Activated CD4-positive, alpha-beta T cell treated with anti-CD3 and anti-CD28 coated beads, Interleukin-2, amount 10 ng/mL, durations not matched to agents 24 days and 14 days (primary cell): ENCODE results near the gene KDM2B. TPM values are rescaled to one million over a fixed set of nuclear protein-coding genes. Genes with fewer than 3 reads are reported as not detected.

Experiments used
- DNase-seq: peaks from one replicate; pipeline ENCODE4 v3.0.0; 2022
- H3K27ac Mint-ChIP-seq: one replicate; pipeline ENCODE4 v1.8.0; 2022; ENCODE audit warnings: mild to moderate bottlenecking, mixed read lengths
- H3K27me3 Mint-ChIP-seq: one replicate; pipeline ENCODE4 v1.8.0; 2022; ENCODE audit warnings: mixed read lengths
- H3K36me3 Mint-ChIP-seq: one replicate; pipeline ENCODE4 v1.8.0; 2022; ENCODE audit warnings: low read depth, mild to moderate bottlenecking, mixed read lengths
- H3K4me1 Mint-ChIP-seq: one replicate; pipeline ENCODE4 v1.8.0; 2021; ENCODE audit warnings: mixed read lengths
- H3K4me3 Mint-ChIP-seq: one replicate; pipeline ENCODE4 v1.8.0; 2022; ENCODE audit warnings: mild to moderate bottlenecking, moderate library complexity, mixed read lengths
- H3K9me3 Mint-ChIP-seq: one replicate; pipeline ENCODE4 v1.8.0; 2021; ENCODE audit warnings: mixed read lengths
- intact Hi-C: fragments of 100-400 bp; cut with micrococcal nuclease; formaldehyde crosslinking; loops from one replicate; pipeline ENCODE4 v1.15.1; 2023
- total RNA-seq: library from RNA; stranded (reverse); gene quantifications from 2 replicates; pipeline ENCODE4 v1.2.3, GENCODE V29; 2022

KDM2B gene
- total RNA-seq, 1 donor from 2014 or later, result 60.7 TPM

DNA sequence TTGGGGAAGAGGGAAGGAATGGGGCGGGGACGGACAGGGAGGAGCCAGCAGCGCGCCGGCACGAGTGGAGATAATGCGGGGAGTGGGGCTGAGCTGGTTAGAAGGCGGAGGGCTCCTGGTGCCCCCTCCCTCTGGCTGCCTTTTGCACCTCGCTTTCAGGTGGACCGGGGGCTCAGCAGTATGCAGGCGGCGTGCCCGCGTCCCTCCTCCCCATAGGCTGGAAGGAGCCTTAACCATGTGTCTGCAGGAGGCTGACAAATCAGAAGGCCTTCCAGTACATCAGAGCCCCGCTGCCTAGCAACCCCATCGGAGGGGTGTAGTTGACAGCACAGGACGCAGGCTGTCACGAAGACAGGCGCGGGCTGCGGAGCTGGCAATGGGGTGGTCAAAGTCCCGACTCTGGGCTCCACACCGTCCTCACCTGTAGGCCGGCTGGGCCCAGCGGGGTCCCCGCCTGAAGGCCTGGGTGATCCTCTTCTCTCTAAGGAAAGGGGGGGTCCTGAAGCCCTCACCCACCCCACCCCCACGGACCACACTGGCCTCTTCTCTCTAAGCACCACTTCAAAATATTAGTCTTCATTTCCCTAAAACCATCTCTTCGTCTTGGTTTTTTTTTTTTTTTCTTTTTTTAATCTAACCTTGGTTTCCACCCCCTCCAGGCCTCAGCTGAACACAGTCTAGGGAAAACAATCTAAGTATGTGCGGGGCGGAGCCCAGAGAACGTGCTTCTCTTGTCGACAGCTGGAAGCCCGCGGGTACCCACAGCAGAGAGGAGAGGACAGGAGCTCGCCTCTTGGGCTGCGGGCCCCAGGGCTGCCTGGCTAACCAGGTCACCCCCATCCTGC lies 44.5 kb downstream of the KDM2B start:
- no peaks in the 10 kb centered on the region for H3K9me3 Mint-ChIP-seq
- peaks cover 38% of the 10 kb centered on the region for H3K4me1 Mint-ChIP-seq
- peak; percentile 62 for DNase-seq
- peak overlapping the region; percentile 82 for H3K4me3 Mint-ChIP-seq
- peaks cover 17% of the 10 kb centered on the region for H3K36me3 Mint-ChIP-seq
- intact Hi-C loops, result loop anchor here (2.0 kb wide), 1 partner anchor 45 kb away; the partner anchor contains the start of gene KDM2B
- H3K27ac Mint-ChIP-seq, result peak overlapping the region; percentile 72
- H3K27me3 Mint-ChIP-seq, result peaks cover 1% of the 10 kb centered on the region

DNA sequence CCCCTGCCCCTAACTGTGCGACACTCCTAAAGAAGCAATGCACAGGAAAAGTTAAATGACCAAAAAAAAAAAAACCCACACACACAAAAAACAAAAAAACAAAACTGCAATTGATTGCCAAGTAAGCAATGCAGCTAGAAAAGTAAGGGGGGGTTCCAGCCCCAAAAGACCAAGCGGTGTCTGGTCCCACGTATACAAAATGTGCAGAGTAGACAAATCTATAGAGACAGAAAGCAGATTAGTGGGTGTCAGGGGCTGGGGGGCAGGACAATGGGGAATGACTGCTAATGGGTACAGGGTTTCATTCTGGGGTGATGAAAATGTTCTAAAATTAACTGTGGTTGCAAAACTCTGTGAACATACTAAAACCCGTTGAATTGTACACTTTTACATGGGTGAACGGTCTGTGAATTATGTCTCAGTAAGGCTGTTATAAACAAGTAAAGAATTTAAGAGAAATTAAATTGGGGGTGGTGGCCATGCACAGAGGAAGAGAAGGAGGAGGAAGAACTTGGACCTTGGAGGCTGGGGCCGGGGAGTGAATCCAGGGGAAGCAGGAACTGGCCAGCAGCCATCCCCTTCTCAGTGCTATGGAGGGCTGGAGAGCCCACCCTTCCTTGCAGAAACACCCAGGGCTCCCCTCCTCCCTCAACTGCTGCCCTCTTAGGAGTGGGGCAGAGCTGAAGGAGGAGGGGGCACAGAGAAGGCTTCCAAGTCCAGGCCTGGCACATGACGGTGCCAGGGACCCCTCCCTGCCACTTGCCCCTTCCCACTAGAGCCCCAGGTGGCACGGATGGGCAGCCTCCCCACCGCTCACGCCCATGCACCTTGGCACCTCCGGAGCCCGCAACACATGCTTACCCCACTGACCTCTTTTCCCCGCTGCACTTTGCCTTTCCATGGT lies 45.4 kb downstream of the KDM2B start:
- Mint-ChIP-seq H3K4me1 (peaks cover 47% of the 10 kb centered on the region), H3K27ac (peak overlapping the region; percentile 64), H3K27me3 (peaks cover 1% of the 10 kb centered on the region), H3K9me3 (no peaks in the 10 kb centered on the region), H3K36me3 (peaks cover 26% of the 10 kb centered on the region), H3K4me3 (peak overlapping the region; percentile 48)
- DNase-seq, result no peak
- intact Hi-C loops, result loop anchor here (2.0 kb wide), 1 partner anchor 45 kb away; the partner anchor contains the start of gene KDM2B

DNA sequence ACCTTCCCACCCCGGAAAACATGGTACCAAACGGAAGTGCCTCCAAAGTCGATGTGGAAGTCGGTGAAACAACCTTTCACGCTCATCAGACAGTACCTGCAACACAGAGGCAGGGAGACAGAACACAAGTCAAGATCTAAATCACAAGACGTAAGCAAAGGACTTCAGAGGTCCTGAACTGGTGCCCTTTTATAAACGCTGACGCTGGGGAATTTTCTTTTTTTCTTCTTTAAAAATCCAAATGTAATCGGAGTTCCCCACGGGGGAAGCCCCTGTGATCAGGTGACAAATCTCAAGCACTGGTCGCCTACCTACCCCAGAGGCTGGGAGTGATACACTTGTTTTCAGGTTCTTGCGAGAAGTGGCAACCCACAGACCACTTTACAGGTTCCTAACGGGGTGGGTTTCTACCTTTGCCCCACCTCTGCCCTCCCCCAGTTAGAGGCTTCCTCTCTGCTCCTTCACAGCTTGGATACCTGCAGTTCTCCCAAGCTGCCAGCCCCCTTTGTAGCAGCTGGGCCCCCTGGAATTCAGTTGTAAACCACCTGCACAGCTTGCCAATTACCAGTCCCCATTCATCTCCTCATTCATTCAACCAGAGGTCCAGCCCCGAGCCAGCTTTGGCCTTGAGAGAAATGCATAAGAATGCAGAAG lies 46.2 kb downstream of the KDM2B start:
- intact Hi-C loops, result no loop called here
- peaks cover 1% of the 10 kb centered on the region for H3K27me3 Mint-ChIP-seq
- peaks cover 47% of the 10 kb centered on the region for H3K4me1 Mint-ChIP-seq

DNA sequence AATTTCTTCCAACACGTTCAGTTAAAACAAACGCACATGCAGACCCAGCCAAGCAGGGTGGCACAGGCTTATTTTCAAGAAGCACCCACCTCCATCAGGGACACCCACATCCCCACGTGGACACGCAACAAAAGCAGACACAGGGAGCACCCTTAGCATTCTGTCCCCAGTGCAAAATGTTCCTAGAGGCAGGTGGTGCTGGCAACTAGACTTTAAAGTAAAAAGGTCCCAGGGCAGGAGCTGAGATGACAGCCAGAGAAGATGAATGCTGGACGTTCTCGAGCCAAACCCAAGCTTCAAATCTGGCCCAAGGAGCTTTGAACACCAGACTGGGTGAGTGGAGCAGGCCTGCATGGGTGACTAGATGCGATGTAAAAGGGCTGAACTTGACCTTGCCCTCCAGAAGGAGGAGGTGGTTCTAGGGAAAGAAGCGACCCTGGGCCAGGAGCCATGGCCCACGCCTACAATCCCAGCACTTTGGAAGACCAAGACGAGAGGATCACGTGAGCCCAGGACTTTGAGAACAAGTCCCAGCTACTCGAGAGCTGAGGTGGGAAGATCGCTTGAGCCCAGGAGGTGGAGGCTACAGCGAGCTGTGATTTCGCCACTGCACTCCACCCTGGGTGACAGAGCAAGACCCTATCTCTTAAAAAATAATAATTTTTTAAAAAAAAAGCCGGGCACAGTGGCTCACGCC lies 47.3 kb downstream of the KDM2B start:
- H3K27ac Mint-ChIP-seq, result peak overlapping the region; percentile 47
- H3K4me3 Mint-ChIP-seq, result no peak overlapping the region
- H3K4me1 Mint-ChIP-seq, result peaks cover 45% of the 10 kb centered on the region
- peaks cover 26% of the 10 kb centered on the region for H3K36me3 Mint-ChIP-seq
- no peak for DNase-seq
- H3K27me3 Mint-ChIP-seq, result peaks cover 1% of the 10 kb centered on the region
- H3K9me3 Mint-ChIP-seq, result no peaks in the 10 kb centered on the region
- intact Hi-C loops, result no loop called here

More for the DNA sequence above, 46.2 kb downstream of the KDM2B start:
- peak; percentile 75 for DNase-seq
- peak overlapping the region; percentile 48 for H3K4me3 Mint-ChIP-seq
- peak overlapping the region; percentile 64 for H3K27ac Mint-ChIP-seq
- H3K36me3 Mint-ChIP-seq, result peaks cover 21% of the 10 kb centered on the region
- no peaks in the 10 kb centered on the region for H3K9me3 Mint-ChIP-seq

DNA sequence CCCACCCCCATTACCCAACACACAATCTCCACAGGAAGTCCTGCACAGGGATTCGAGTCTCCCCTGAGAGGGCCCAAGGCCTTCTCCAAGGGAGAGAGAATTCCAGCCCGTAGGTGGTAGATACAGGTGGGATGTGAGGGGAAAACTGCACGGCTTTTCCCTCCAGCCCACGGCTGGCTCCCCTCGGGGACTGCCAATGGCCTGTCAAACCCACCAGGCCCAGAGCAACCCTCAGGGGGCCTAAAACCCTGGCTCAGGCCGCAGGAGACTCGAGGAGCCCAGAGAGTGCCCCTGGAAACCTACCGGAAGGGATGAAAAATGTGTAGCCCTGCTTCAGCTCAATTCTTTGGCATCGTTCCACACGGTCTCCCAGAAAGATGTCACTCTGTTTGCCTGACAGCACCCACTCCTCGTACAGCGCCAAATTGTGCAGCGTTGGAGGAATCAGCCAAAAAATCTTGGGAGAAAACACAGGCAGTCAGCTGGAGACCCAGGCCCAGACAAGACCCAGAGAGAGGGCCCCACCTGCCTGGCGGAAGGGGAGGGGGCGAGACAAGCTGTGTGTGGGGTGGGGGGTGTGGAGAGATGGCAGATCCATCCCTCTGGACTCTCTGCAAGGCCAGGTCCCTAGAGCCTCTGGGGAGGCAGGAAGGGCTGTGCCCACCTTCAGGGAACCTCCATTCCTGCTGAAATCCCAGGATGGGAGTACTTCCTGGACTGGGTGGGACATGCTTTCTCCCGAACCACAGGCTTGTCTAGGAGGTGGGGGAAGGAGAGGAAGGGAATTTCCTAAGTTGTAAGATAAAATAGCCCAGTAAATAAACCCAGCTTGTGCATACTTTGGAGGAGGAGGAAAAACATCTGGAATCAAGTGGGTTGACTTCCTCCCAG lies 48.1 kb downstream of the KDM2B start:
- DNase-seq, result no peak
- peaks cover 26% of the 10 kb centered on the region for H3K36me3 Mint-ChIP-seq
- no peak overlapping the region for H3K27ac Mint-ChIP-seq
- H3K4me1 Mint-ChIP-seq, result peaks cover 42% of the 10 kb centered on the region
- no peaks in the 10 kb centered on the region for H3K9me3 Mint-ChIP-seq
- intact Hi-C loops, result no loop called here
- H3K4me3 Mint-ChIP-seq, result no peak overlapping the region
- peaks cover 1% of the 10 kb centered on the region for H3K27me3 Mint-ChIP-seq

DNA sequence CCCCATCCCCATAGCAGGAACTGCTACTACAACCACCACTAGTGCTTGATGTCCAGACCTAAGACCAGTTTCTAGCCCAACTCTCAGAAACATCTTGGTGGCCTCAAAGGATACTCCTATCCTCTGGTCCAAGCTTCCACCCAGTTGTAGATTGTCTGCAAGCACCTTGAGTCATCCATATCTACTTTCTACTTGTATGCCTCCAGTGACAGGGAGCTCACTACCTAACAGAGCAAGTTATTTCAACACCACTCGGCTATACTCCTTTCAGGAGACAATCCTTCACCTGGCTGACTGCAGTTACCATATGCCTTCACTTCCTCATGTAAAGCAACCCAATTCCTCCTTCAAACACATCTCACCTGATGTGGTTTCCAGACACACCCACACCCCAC lies 49.5 kb downstream of the KDM2B start:
- Mint-ChIP-seq H3K27me3 (no peaks in the 10 kb centered on the region), H3K4me3 (no peak overlapping the region), H3K27ac (peak overlapping the region; percentile 86), H3K9me3 (no peaks in the 10 kb centered on the region), H3K4me1 (peaks cover 34% of the 10 kb centered on the region), H3K36me3 (peaks cover 26% of the 10 kb centered on the region)
- intact Hi-C loops, result no loop called here
- DNase-seq, result no peak

DNA sequence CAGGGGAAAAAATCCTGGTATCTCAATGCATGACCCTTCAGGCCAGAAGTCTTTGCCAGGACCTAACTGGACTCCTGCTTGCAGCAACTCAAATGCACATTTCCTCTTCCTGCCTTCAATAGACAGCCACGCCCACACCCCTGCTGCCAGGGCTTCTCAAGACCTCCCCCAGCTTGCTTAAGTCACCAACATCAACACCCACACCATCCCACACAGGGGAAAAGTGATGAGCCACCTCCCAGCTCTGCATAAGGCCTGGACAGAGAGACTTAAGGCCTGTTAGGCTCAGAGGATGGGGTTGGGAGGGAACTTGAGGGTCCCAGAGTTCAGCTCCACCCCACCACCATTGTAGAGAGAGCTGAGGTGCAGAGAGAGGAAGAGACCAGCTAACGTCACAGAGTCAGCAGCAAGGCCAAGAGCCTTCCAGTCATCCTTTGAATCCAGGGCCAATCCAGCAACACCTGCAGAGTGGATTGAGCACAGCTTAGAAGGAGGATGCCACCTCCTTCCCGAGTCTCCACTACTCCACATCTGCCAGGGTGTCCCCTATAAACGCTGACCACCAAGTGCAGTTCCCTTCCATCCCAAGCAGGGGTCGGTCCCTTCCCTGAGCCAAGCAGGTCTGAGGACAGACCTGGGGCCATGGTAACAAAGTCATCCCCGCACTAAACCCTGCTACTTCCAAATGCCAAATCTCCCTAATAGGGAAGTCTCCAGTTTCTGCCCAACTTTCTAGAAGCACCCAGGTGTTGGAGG lies 50.0 kb downstream of the KDM2B start:
- Mint-ChIP-seq H3K36me3 (peaks cover 26% of the 10 kb centered on the region), H3K27me3 (no peaks in the 10 kb centered on the region), H3K27ac (peak overlapping the region; percentile 86), H3K4me1 (peaks cover 32% of the 10 kb centered on the region), H3K9me3 (no peaks in the 10 kb centered on the region), H3K4me3 (peak overlapping the region; percentile 36)
- DNase-seq, result peak; percentile 90
- intact Hi-C loops, result no loop called here

DNA sequence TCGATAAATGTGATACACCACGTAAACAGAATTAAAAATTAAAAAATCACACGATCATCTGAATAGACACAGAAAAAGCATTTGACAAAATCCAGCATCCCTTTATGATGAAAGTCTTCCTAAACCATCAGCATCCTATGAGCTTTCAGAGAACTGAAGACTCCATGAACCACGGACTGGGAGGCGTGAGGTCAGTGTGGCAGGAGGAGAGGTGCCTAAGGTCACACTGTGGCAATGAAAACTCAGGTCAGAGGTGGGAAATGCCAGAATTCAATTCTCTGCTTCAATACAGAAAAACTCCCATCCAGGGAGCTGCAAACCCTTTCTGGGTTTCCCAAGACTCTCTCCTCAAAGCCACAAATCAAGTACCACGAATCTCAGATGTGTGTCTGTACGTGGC lies 51.6 kb downstream of the KDM2B start:
- H3K4me1 Mint-ChIP-seq, result peaks cover 19% of the 10 kb centered on the region
- H3K36me3 Mint-ChIP-seq, result peaks cover 23% of the 10 kb centered on the region
- no peak for DNase-seq
- intact Hi-C loops, result no loop called here
- H3K4me3 Mint-ChIP-seq, result no peak overlapping the region
- no peaks in the 10 kb centered on the region for H3K9me3 Mint-ChIP-seq
- no peaks in the 10 kb centered on the region for H3K27me3 Mint-ChIP-seq
- H3K27ac Mint-ChIP-seq, result no peak overlapping the region

DNA sequence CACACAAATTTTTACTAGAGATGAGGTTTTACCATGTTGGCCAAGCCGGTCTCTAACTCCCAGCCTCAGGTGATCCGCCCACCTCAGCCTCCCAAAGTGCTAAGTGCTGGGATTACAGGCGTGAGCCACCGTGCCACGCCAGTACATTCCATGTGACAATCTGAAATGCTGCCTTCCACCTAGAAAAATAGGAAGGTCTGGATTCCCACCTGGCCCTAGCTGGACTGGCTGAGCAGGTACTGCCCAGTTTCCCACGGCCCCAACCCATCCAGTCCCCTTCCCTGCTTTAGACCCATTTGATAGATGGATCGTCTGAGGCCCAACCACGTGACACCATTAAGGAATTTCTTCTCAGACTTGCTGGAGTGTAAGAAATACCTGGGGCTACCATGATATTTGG lies 55.4 kb downstream of the KDM2B start:
- Mint-ChIP-seq H3K4me3 (no peak overlapping the region), H3K27me3 (no peaks in the 10 kb centered on the region), H3K4me1 (peaks cover 7% of the 10 kb centered on the region), H3K27ac (no peak overlapping the region), H3K36me3 (peaks cover 5% of the 10 kb centered on the region), H3K9me3 (no peaks in the 10 kb centered on the region)
- DNase-seq, result no peak
- intact Hi-C loops, result no loop called here

DNA sequence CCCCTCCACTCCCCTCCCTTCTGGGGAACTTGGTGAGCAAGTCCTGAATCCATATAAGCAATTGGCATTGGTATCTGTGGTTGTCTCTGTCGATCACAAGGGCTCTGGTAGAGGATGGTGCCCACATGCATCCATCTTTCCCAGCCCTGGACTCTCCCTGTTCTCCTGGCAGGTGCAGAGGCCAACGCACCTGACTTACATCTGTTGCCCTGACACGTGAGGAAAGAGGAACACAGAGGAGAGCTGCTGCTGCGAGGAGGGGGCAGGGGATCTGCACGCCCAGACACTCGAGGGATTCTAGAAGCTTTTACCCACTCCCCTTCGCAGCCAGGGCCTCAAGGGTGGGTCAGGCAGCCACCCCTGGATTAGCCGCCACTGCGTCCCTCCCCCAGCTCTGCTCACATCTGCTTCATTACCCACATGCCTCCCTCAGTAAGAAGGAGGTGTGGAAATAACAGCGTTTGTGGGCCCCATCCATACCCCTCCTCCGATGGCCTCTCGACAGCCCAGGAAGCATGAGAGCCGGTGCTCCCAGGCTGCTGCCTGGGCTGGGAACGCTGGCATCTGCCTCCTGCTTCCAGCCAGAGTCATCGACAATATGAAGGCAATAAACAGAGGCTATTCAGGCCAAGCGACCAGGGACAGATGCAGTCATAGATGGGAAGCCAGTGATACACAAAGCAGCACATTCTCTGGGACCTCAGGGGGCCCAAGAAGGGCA lies 56.5 kb downstream of the KDM2B start:
- no peak overlapping the region for H3K27ac Mint-ChIP-seq
- no peak for DNase-seq
- H3K4me1 Mint-ChIP-seq, result peaks cover 7% of the 10 kb centered on the region
- intact Hi-C loops, result no loop called here
- H3K9me3 Mint-ChIP-seq, result no peaks in the 10 kb centered on the region
- no peak overlapping the region for H3K4me3 Mint-ChIP-seq
- H3K36me3 Mint-ChIP-seq, result peaks cover 7% of the 10 kb centered on the region
- no peaks in the 10 kb centered on the region for H3K27me3 Mint-ChIP-seq

DNA sequence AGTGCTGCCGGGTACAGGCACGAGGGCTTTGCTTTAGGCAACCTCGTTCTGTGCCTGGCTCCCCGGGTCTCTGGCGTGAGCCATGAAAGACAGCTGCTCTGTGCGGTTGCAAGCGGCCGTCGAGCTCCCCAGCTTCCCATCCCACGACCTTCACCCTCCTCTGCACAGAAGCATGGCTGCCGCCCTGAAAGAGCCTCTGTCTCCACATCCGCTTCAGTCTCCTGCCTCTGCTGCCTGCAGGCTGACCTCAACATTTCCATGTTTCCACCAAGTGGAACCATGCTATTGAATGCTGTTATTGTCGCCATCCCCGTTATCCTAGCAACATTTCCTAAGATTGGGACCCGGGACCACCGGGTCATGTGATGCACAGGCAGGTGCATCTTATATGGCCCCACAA lies 57.1 kb downstream of the KDM2B start:
- peaks cover 3% of the 10 kb centered on the region for H3K4me1 Mint-ChIP-seq
- no peaks in the 10 kb centered on the region for H3K27me3 Mint-ChIP-seq
- peaks cover 7% of the 10 kb centered on the region for H3K36me3 Mint-ChIP-seq
- H3K9me3 Mint-ChIP-seq, result no peaks in the 10 kb centered on the region
- H3K27ac Mint-ChIP-seq, result no peak overlapping the region
- no peak overlapping the region for H3K4me3 Mint-ChIP-seq
- DNase-seq, result no peak
- intact Hi-C loops, result no loop called here
